ENCODE results near the gene ACOT4. TPM values are rescaled to one million over a fixed set of nuclear protein-coding genes. Genes with fewer than 3 reads are reported as not detected.
A peak's percentile ranks its signal among the peaks of the same experiment; 100 is the strongest.
"Not testable (repeated sequence)": the region's sequence is repeated elsewhere in the genome, so short reads cannot be mapped to it uniquely, and the experiment has no call there.

The ACOT4 gene
- total RNA-seq, 8 experiments from 2014 or later = 0.16 to 0.52 (median 0.43) TPM; not detected in 2

DNA sequence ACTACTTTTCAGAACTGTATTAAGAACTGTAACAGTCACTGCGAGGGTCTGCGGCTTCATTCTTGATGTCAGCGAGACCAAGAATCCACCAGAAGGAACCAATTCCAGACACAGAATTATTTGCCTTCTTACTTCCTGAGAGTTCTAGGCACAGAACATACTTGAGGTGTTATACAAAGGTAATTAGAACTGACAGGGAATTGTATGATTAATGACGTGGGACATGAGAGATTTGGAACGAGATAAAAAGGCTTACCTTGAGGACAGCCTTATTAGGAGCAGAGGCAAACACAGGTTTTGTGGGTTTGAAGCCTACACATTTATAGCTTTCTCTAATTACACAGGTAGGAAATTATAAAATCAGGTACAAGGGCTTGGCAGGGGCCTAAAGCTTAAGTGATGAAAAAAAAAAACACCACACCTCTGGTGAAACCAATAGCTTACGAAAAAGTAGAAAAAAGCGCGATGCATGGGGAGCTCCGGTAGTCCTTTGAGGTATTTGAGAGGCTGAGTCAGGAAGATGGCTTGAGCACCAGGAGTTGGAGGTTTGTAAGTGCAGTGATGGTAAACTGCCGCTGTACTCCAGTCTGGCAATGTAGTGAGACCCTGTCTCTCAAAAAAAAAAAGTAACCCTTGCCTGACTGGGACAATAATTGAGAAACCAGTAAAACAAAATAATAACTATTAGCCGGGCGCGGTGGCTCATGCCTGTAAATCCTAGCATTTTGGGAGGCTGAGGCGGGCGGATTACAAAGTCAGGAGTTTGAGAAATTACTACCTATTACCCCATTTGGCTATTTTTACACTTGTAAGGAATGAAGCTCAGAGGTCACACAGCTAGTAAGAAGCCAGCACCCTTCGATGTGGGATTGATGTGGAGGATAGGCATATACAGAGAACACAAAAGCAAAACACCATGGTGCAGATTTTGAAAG lies 23.5 kb upstream of the ACOT4 start:
- WGBS, 10 experiments = 39 to 97% (median 91%) methylated on average over 3 to 13 of the region's 16 CpGs
- ATAC-seq (replicated peaks in 6 of 8) = peak in 1 of 8 experiments; percentile 2
- H3K4me3 ChIP-seq = peak overlapping the region in 2 of 5 donors; percentile 31 to 36
- in situ Hi-C loops (cut with MboI; ENCODE audit: low pct_unique_long_range_greater_than_20kb in 2 of 9, low sequenced_read_pairs in 9 of 9, unreplicated experiment in 9 of 9) = no loop called here
- peaks cover 0 to 7% of the 10 kb centered on the region in 2 donors for H3K4me1 ChIP-seq (replicated peaks in 1 of 2)
- no peak overlapping the region for H3K27ac ChIP-seq

DNA sequence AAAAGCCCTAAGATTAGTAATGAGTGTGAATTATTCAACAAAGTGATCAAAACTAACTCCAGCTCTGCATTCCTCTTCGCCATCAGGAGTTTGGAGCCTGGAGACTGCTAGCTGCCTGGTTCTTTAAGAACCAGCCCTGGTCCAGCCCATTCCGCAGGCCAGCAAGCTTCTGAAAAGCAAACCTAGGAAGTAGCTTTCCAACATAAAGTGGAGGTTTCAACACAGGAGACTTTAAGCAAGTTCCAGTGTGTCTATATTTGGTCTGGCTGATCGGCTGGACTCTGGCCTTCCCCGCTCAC lies 22.8 kb upstream of the ACOT4 start:
- H3K27ac ChIP-seq; in situ Hi-C loops (cut with MboI; ENCODE audit: low pct_unique_long_range_greater_than_20kb in 2 of 9, low sequenced_read_pairs in 9 of 9, unreplicated experiment in 9 of 9); H3K4me1 ChIP-seq (replicated peaks in 1 of 2): not testable (repeated sequence)
- WGBS, 10 experiments = 0 to 100% (median 50%) methylated on average over 1 to 3 of the region's 4 CpGs; no CpG with 5 or more reads in 4 of the 10 experiments
- peak in 1 of 8 experiments; percentile 36 for ATAC-seq (replicated peaks in 6 of 8)
- H3K4me3 ChIP-seq = peak overlapping the region in 4 of 5 donors; percentile 24 to 36 (median 32)

- peak within 1 kb of the TSS in 4 of 5 donors; percentile 24 to 36 (median 32) for H3K4me3 ChIP-seq
- WGBS, 10 experiments = 0 to 100% (median 9%) methylated on average over 1 to 7 of the region's 83 CpGs; no CpG with 5 or more reads in 6 of the 10 experiments
- in situ Hi-C loops (cut with MboI; ENCODE audit: low pct_unique_long_range_greater_than_20kb in 2 of 9, low sequenced_read_pairs in 9 of 9, unreplicated experiment in 9 of 9); H3K4me1 ChIP-seq (replicated peaks in 1 of 2); H3K27ac ChIP-seq: not testable (repeated sequence)
- peak in 7 of 8 experiments; percentile 69 to 88 (median 81) for ATAC-seq (replicated peaks in 6 of 8)
Observed at GRCh38 chr14:73569185-73569958, 22.3 kb upstream of the ACOT4 start, which contains the start of gene ACOT2. ACOT2 (plus strand) TSS chr14:73569213; CDS start chr14:73569241, 28 bp downstream.

DNA sequence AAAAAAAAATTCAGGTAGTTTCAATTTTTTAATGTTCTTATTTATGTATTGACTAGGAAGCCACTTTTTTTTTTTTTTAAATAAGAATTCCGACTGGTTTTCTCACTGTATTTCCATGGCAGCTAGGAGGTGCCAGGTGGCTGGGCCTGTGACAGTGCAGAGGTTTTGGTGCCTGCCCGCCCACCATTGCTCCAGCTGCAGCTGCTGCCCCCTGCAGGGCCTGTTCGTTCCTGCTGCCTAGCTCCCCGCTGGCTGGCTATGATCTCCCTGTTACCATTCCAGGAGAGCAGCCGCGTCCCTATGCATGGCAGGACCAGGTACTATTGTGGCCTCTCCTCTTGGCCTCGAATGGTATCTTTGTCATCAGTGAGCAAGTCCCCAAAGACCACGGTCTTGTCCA lies 20.8 kb upstream of the ACOT4 start:
- WGBS, 10 experiments = 6 to 65% (median 60%) methylated on average over 1 to 4 of the region's 8 CpGs; no CpG with 5 or more reads in 5 of the 10 experiments
- H3K4me3 ChIP-seq; H3K4me1 ChIP-seq (replicated peaks in 1 of 2); in situ Hi-C loops (cut with MboI; ENCODE audit: low pct_unique_long_range_greater_than_20kb in 2 of 9, low sequenced_read_pairs in 9 of 9, unreplicated experiment in 9 of 9); H3K27ac ChIP-seq: not testable (repeated sequence)
- ATAC-seq (replicated peaks in 6 of 8) = peak; percentile 33 to 55 (median 45)

GRCh38 chr14:73573034-73573433 lies 18.6 kb upstream of the ACOT4 start:
- H3K27ac ChIP-seq; in situ Hi-C loops (cut with MboI; ENCODE audit: low pct_unique_long_range_greater_than_20kb in 2 of 9, low sequenced_read_pairs in 9 of 9, unreplicated experiment in 9 of 9); ATAC-seq (replicated peaks in 6 of 8); H3K4me1 ChIP-seq (replicated peaks in 1 of 2); H3K4me3 ChIP-seq: not testable (repeated sequence)
- WGBS, 10 experiments = 82 to 100% (median 95%) methylated on average over 1 to 4 of the region's 5 CpGs; no CpG with 5 or more reads in 5 of the 10 experiments

DNA sequence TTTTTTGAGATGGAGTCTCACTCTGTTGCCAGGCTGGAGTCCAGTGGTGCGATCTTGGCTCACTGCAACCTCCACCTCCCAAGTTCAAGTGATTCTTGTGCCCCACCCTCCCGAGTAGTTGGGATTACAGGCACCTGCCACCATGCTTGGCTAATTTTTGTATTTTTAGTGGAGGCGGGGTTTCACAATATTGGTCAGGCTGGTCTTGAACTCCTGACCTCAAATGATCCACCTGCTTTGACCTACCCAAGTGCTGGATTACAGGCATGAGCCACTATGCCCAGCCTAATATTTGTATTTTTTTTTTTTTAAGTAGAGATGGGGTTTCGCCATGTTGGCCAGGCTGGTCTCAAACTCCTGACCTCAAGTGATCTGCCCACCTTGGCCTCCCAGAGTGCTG lies 17.9 kb upstream of the ACOT4 start:
- 89 to 100% (median 100%) methylated on average over 1 to 4 of the region's 4 CpGs; no CpG with 5 or more reads in 3 of the 10 experiments for WGBS, 10 experiments
- in situ Hi-C loops (cut with MboI; ENCODE audit: low pct_unique_long_range_greater_than_20kb in 2 of 9, low sequenced_read_pairs in 9 of 9, unreplicated experiment in 9 of 9) = not testable (repeated sequence)

GRCh38 chr14:73574251-73574650 lies 17.4 kb upstream of the ACOT4 start:
- ATAC-seq (replicated peaks in 6 of 8); H3K4me3 ChIP-seq; in situ Hi-C loops (cut with MboI; ENCODE audit: low pct_unique_long_range_greater_than_20kb in 2 of 9, low sequenced_read_pairs in 9 of 9, unreplicated experiment in 9 of 9); H3K4me1 ChIP-seq (replicated peaks in 1 of 2); H3K27ac ChIP-seq: not testable (repeated sequence)
- WGBS, 10 experiments = 79 to 100% (median 90%) methylated on average over 2 to 5 of the region's 7 CpGs; no CpG with 5 or more reads in 3 of the 10 experiments

More for the DNA sequence above, 17.9 kb upstream of the ACOT4 start:
- not testable (repeated sequence) for H3K4me1 ChIP-seq (replicated peaks in 1 of 2); ATAC-seq (replicated peaks in 6 of 8); H3K27ac ChIP-seq; H3K4me3 ChIP-seq

DNA sequence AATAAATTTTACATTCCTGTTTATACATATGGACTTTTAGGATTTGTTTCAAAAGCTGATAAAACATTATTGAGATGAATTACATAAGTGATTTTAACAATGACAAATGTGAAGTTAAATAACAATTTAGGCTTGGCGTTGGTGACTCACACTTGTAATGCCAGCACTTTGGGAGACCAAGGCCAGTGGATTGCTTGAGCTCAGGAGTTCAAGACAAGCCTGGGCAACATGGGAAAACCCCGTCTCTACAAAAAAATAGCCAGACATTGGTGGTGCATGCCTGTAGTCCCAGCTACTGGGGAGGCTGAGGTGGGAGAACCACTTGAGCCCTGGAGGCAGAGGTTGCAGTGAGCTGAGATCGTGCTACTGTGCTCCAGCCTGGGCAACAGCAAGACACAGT lies 15.3 kb upstream of the ACOT4 start:
- no peak for ATAC-seq (replicated peaks in 6 of 8)
- no peaks in the 10 kb centered on the region for H3K4me1 ChIP-seq (replicated peaks in 1 of 2)
- no peak overlapping the region for H3K4me3 ChIP-seq
- in situ Hi-C loops (cut with MboI; ENCODE audit: low pct_unique_long_range_greater_than_20kb in 2 of 9, low sequenced_read_pairs in 9 of 9, unreplicated experiment in 9 of 9) = no loop called here
- H3K27ac ChIP-seq = no peak overlapping the region
- 53 to 100% (median 80%) methylated on average over 1 to 3 of the region's 3 CpGs; no CpG with 5 or more reads in 1 of the 10 experiments for WGBS, 10 experiments

DNA sequence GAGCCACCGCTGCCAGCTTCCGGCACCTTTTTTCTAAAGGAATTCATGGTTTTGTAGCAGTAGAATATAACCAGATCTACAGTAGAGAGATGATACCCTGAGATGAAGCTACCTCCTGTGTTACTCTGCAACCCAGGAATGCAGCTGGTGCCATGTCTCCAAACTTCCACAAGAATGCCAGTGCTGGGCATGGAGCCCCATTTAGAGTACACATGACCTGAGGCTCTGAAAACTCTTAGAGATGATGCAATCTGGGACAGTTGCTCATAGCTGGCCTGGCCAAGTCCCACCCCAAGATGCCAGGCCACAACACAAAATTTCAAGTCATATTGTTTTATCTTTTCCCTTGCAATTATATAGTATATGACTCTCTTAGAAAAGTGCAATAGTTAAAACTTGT lies 14.5 kb upstream of the ACOT4 start:
- H3K27ac ChIP-seq; H3K4me1 ChIP-seq (replicated peaks in 1 of 2); H3K4me3 ChIP-seq; in situ Hi-C loops (cut with MboI; ENCODE audit: low pct_unique_long_range_greater_than_20kb in 2 of 9, low sequenced_read_pairs in 9 of 9, unreplicated experiment in 9 of 9): not testable (repeated sequence)
- ATAC-seq (replicated peaks in 6 of 8) = peak in 1 of 8 experiments; percentile 21
- WGBS, 10 experiments = no CpG with 5 or more reads among the region's 2 CpGs

DNA sequence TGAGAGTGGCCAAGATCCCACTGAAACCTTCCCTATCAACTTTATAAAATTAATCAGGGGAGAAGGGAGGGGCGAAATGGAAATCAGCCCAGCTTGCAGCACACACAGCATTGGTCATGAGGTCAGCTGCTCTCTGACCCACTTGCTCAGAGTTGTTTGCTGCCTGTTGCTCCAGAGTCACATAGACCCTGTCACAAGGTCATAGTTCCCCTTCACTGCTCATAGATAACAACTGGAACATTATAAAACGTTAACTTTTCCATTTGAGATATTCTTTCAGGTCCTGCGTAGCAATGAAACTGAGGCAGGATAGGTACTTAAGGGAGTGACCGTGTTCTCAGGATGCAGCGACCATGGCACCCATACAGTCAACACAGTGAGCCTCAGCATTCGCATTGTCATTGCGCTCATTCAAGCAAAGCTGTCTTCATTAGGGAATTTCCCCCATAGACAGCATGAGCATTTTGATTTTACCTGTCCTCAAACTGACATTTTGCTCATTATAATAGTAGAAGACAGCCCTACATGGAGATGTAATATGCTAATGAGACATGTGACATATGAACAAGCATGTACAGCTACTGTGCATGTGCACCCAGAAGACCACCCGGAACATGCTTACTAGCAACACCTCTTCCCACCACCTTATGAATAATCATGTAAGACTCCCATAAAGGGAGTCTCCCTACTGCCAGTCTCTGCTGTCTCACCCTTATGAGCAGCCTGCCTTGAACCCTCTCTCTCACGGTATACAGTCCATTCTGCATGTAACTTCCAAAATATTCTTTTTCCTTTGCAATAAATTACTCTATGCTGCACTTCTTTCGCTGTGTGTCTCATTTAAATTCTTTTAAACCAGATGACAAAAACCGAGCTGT lies 9.3 kb upstream of the ACOT4 start:
- in situ Hi-C loops (cut with MboI; ENCODE audit: low pct_unique_long_range_greater_than_20kb in 2 of 9, low sequenced_read_pairs in 9 of 9, unreplicated experiment in 9 of 9); H3K4me3 ChIP-seq; H3K4me1 ChIP-seq (replicated peaks in 1 of 2); H3K27ac ChIP-seq: not testable (repeated sequence)
- WGBS, 10 experiments = 67 to 93% (median 90%) methylated on average over 2 to 4 of the region's 11 CpGs; no CpG with 5 or more reads in 3 of the 10 experiments
- peak in 3 of 8 experiments; percentile 13 to 75 (median 58) for ATAC-seq (replicated peaks in 6 of 8)

DNA sequence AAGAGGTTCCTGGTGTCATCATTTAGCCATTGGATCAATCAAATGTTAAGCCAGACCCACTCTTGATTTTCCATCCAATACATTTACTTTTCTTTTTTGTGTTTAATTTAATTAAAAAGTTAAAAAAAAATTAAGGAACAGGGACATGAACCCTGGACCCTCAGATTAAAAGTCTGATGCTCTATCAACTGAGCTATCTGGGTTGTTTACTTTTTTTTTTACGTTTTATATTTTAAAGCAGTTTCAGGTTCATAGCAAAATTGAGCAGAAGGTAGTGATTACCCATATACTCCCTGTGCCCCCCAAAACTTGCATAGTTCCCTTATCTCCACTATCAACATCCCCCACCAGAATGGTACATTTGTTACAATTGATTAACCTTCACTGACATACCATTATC lies 3.0 kb upstream of the ACOT4 start:
- ATAC-seq (replicated peaks in 6 of 8) = no peak
- no peaks in the 10 kb centered on the region for H3K4me1 ChIP-seq (replicated peaks in 1 of 2)
- H3K27ac ChIP-seq = no peak overlapping the region
- WGBS, 10 experiments = 22 to 100% (median 73%) methylated on average over 1 of the region's 1 CpG; no CpG with 5 or more reads in 2 of the 10 experiments
- no peak overlapping the region for H3K4me3 ChIP-seq
- in situ Hi-C loops (cut with MboI; ENCODE audit: low pct_unique_long_range_greater_than_20kb in 2 of 9, low sequenced_read_pairs in 9 of 9, unreplicated experiment in 9 of 9) = no loop called here

DNA sequence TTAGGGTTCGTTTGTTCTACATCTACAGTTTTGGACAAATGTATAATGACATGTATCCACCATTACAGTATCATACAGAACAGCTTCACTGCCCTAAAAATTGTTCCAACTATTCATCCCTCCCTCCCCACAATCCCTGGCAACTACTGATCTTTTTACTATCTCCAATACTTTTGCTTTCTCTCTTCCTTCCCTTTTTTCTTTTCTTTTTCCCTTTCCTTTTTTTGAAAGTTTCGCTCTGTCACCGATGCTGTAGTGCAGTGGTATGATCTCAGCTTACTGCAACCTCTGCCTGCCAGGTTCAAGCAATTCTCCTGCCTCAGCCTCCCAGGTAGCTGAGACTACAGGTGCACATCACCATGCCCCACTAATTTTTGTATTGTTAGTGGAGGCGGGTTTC lies 2.6 kb upstream of the ACOT4 start:
- ATAC-seq (replicated peaks in 6 of 8) = no peak
- no peak overlapping the region for H3K4me3 ChIP-seq
- H3K4me1 ChIP-seq (replicated peaks in 1 of 2) = no peaks in the 10 kb centered on the region
- no peak overlapping the region for H3K27ac ChIP-seq
- 33 to 83% (median 72%) methylated on average over 1 to 4 of the region's 4 CpGs; no CpG with 5 or more reads in 2 of the 10 experiments for WGBS, 10 experiments
- in situ Hi-C loops (cut with MboI; ENCODE audit: low pct_unique_long_range_greater_than_20kb in 2 of 9, low sequenced_read_pairs in 9 of 9, unreplicated experiment in 9 of 9) = no loop called here

Measured in motor neuron (in vitro differentiated cells).